Uterus (tissue), 2 donors: ENCODE measurements around the gene SWT1.
A peak's percentile ranks its signal among the peaks of the same experiment; 100 is the strongest.

Source experiments
- CTCF ChIP-seq, 4 experiments: fragments of 200-600 bp in 2 of 4; fragments of 450-650 bp in 2 of 4; sonication (generic) in 2 of 4; IDR thresholded peaks; one replicate each; pipeline ENCODE4 v1.5.1; 2016 to 2019; ENCODE audit warnings: antibody characterized with exemption in 4 of 4, mild to moderate bottlenecking in 2 of 4, moderate library complexity in 1 of 4
- POLR2A ChIP-seq, 2 donors: fragments of 450-650 bp; IDR thresholded peaks; one replicate each; pipeline ENCODE4 v1.6.1; 2016; ENCODE audit warnings: antibody characterized with exemption in 2 of 2, mild to moderate bottlenecking in 1 of 2, moderate library complexity in 1 of 2

GRCh38 chr1:185157599-185158412 lies 839 bp downstream of the SWT1 start:
- no peak for TF ChIP-seq CTCF (IDR thresholded peaks at IDR 0.05)
- TF ChIP-seq POLR2A (IDR thresholded peaks at IDR 0.05): peak in 1 of 2 donors; percentile 5
